ENCODE results near the gene CLIC1. TPM values are rescaled to one million over a fixed set of nuclear protein-coding genes. Genes with fewer than 3 reads are reported as not detected.
"Not testable (repeated sequence)": the region's sequence is repeated elsewhere in the genome, so short reads cannot be mapped to it uniquely, and the experiment has no call there.

CLIC1 gene
- total RNA-seq, 1 experiment from 2014 or later, result 914 TPM

DNA sequence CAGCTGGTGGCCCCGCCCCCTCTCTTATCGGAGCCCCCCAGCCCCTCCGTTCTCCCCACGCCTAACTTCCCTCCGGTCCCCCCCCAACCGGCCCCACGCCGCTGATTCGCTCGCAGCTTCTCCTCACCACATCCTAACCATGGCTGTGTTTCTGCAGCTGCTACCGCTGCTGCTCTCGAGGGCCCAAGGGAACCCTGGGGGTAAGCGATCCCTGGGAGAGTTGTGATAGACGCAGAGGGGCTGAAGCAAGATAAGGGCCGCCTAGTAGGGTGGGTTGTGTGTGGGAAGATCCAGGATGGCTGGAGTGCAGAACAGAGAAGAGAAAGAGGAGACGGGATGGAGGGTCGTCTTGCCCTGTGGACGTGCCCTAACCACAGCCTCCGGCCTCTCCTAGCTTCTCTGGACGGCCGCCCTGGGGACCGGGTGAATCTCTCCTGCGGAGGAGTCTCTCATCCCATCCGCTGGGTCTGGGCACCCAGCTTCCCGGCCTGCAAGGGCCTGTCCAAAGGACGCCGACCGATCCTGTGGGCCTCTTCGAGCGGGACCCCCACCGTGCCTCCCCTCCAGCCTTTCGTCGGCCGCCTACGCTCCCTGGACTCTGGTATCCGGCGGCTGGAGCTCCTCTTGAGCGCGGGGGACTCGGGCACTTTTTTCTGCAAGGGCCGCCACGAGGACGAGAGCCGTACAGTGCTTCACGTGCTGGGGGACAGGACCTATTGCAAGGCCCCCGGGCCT lies 12.9 kb downstream of the CLIC1 start, which contains the start of gene MPIG6B:
Gene MPIG6B (plus strand): TSS at position 129 of the 735 bp plus-strand sequence. CDS start 11 bp downstream, at position 140.
- no peak for DNase-seq (ENCODE audit: low spot score)

DNA sequence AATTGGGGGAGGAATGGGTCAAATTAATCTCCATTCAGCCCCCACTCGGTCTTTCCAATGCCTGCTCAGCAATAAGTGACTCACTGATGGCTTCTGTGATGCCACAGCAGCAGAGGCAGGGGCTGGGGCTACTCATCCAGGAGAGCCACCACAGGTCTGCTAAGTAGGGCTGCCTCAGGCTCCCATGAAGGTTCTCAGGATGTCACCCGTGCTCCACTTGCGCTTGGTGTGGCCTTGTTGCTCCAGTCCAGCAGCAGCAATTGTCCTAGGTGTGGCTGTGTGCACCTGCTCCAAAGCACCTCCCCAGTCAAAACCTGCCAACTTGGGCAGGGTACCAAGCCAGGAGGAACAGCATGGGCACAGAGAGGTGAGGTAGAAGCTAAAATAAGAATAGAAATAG lies 14.2 kb downstream of the CLIC1 start:
- DNase-seq (ENCODE audit: low spot score), result no peak

GRCh38 chr6:31721351-31722020 lies 14.8 kb downstream of the CLIC1 start, which contains the start of gene LY6G6C:
Gene LY6G6C, minus strand, starts transcription at chr6:31721746. Its CDS starts 67 bp downstream, at chr6:31721679.
- no peak for DNase-seq (ENCODE audit: low spot score)

DNA sequence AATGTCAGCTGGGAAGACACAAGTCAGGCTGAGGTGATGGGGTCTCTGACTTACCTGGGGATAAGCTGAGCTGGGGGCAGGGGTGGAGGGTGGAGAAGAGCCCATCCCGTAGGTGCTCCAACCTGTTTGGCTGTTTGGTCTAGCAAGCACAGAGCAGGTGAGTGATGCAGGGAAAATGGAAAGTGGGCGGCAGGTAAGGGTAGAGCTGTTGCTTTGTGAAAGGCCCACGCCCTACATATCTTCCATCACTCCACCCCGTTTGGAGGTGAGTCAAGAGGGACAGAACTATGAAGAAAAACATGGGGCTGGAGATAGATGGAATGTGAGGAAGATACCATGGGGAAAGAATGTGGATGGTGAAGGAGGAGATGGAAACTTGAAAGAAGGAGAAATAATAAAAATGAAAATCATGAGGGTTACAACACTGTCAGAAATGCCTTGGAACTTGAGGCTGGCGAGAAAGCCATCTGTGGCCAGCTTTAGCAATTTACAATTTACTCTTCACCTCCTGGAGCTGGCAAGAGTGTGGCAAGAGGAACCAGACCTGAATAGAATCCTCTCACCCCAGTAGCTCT lies 16.0 kb downstream of the CLIC1 start:
- DNase-seq (ENCODE audit: low spot score), result peak; percentile 46

DNA sequence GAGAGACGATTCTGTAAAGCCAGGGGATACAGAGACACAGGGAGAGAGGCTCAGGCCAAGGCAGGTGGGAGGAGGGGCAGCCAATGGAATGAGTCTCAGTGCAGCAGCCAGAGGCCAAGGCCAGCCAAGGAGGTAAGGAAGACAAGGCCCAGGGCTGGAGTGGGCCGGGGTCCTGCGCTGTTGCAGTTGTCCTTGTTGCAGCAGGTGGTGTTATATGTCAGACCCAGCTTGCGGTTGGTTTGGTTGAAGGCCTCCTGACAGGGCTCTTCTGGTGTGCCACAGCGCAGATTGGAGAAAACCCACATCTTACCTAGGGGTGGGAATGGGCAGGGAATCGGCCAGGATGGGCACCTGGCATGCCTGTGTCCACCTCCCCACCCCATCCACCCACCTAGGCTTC lies 17.3 kb downstream of the CLIC1 start:
- DNase-seq (ENCODE audit: low spot score), result no peak

DNA sequence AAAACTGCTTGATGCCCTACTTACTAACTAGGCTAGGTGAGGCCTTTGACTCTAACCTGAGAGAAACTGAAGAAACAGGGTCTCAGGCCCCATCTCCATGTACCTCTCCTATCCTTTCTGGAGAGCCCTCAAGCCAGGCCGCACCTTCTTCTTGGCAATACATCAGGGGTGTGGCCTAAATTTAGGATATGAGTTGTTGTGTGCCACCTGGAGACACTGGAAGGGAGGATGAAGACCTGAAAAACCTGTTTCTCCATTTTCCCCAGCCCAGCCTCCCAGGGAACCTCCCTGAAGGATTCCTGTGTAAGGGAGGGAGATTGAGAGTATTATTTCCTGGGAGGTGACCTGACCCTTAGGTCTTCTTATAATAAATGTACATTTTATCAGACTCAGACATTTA lies 18.1 kb downstream of the CLIC1 start:
- DNase-seq (ENCODE audit: low spot score), result peak; percentile 96

DNA sequence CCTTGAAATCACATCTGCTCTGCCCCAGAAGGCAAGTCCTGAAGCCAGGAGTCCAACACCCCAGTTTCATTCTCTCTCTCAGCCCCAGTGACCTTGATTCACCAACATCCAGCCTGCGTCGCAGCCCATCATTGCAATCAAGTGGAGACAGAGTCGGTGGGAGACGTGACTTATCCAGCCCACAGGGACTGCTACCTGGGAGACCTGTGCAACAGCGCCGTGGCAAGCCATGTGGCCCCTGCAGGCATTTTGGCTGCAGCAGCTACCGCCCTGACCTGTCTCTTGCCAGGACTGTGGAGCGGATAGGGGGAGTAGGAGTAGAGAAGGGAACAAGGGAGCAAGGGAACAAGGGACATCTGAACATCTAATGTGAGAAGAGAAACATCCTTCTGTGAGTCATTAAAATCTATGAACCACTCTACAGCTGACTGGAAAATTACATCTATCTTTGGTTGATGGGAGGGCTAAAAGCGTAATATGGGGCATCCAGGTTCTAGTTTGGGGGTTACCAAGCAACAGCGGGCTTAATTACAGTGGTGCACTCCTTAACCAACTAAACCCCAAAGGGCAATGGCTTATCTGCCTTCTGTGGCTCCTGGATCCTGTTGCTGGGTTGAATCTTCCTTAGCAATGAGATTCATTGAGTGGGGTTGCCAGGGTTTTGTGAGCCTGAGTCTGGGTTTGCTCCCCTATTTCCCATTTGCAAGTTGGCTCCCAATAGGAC lies 18.7 kb downstream of the CLIC1 start:
- DNase-seq (ENCODE audit: low spot score), result peak; percentile 27

DNA sequence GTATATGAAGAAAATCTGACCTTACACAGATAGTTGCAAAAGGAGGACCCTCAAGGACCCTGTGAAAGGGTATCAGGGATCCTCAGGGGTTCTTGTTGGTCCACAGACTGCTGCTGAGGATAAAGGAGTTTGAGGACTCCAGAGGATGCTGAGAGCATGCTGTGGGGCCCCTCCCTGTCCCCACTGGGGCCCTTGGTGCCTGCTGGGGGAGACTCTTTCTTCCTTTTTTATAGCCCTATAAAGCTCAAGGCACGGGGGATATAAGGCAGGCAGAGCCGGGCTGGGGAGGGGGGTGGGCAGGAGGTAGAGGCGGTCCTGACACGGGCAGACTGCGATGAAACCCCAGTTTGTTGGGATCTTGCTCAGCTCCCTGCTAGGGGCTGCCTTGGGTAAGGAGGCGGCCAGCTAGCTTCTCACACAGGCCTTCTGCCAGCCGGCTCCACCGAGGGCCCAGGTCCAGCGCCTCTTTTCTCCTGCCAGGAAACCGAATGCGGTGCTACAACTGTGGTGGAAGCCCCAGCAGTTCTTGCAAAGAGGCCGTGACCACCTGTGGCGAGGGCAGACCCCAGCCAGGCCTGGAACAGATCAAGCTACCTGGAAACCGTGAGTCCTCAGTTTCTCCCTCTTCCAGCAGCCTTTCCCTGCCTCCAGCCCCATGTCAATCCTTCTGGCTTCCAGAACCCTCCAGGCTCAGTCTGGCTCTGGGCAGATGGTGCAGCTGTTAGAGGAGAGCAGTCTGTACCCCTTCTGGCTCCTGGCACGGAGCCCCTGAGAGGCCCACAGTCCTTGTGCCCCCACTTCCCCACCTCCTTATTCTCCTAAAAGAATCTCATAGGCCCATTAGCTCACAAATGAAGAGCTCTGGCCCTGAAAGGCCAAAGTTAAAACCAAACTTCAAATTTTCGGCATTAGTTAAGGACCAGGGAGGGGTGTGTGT lies 21.0 kb downstream of the CLIC1 start, which contains the start of gene LY6G6D:
Gene LY6G6D (plus strand): TSS at position 327 of the 937 bp plus-strand sequence. CDS start 8 bp downstream, at position 335.
- DNase-seq (ENCODE audit: low spot score), result no peak

GRCh38 chr6:31713991-31714684 lies 22.2 kb downstream of the CLIC1 start:
- DNase-seq (ENCODE audit: low spot score), result no peak

DNA sequence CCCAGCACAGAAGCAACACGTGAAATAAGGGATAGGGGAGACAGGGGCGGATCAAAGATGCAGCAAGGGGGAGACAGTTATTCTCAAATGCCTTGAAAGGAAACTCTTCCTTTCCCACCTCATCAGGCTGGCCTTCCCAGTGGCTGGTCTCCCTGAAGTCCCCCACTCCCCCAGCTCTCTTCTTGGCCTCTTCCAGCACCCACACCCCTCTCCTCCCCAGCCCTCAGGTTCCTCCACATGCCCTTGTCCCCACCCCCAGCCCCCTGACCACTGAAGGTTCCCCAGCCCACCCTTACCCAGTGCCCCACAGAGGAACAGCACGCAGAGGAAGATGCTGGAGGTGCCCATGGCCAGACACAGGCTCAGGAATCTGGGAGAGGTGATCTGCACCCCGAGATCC lies 22.9 kb downstream of the CLIC1 start:
- no peak for DNase-seq (ENCODE audit: low spot score)

- peak; percentile 53 for DNase-seq (ENCODE audit: low spot score)
These were observed 24.0 kb downstream of the CLIC1 start for GRCh38 chr6:31712296-31712695.

DNA sequence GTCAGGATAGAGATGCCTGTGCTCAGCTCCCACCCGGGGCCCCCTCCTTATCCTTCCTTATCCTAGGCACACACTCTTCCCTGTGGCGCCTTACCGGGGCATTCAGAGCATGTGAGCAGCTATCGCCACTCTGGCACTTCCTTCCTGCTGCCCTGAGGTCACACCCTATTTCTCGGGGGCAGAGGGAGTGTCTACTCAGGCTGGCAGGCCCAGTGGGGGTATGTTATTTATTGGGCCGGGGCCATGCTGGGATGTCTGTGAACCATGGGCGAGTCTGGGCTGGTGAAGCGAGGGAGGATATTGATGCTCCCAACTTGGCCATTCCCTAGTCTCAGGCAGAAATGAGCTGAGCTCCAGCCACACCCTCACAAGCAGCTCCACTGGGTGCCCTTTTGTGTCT lies 25.1 kb downstream of the CLIC1 start:
- DNase-seq (ENCODE audit: low spot score), result no peak

- DNase-seq (ENCODE audit: low spot score), result no peak
These were observed 25.7 kb downstream of the CLIC1 start for GRCh38 chr6:31710523-31711219.

GRCh38 chr6:31709157-31709556 lies 27.2 kb downstream of the CLIC1 start:
- not testable (repeated sequence) for DNase-seq (ENCODE audit: low spot score)

GRCh38 chr6:31708224-31708623 lies 28.1 kb downstream of the CLIC1 start:
- DNase-seq (ENCODE audit: low spot score), result no peak

GRCh38 chr6:31707701-31708100 lies 28.6 kb downstream of the CLIC1 start:
- no peak for DNase-seq (ENCODE audit: low spot score)

- DNase-seq (ENCODE audit: low spot score), result no peak
These were observed 29.7 kb downstream of the CLIC1 start, which contains the start of gene LY6G6F for GRCh38 chr6:31706599-31706998. Gene LY6G6F, plus strand, starts transcription at chr6:31706866. Its CDS starts 41 bp downstream, at chr6:31706907.

DNA sequence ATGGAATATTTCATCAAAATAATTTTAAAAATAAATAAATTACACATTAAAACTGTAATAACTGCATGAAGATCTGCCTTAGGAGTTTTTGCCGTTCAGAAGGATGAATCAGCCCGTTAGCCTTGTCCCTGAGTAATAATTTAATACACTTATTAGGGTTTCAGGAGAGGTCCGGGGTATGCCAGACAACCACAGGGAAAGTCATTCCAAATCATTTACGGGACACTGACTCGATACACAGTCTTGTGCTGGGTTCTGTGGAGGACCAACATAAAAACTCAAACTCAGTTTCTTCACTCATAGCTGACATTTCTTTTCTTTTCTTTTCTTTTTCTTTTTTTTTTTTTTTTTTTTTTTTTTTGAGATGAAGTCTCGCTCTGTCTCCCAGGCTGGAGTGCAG lies 30.4 kb downstream of the CLIC1 start:
- no peak for DNase-seq (ENCODE audit: low spot score)

Measured in HT-29 (cell line).